GM20000 (cell line): ENCODE measurements around the gene FNDC1.

Experiments used
- DNase-seq: peaks from one replicate; pipeline ENCODE4 v3.0.0; 2012; ENCODE audit warnings: low spot score
- TF ChIP-seq, protein P1 (sequence below): IDR thresholded peaks from 2 replicates; pipeline ENCODE4 v1.5.1; 2012; ENCODE audit warnings: mild to moderate bottlenecking, control low read depth; ENCODE audit errors: extremely low read depth, missing control alignments

FNDC1 gene

DNA sequence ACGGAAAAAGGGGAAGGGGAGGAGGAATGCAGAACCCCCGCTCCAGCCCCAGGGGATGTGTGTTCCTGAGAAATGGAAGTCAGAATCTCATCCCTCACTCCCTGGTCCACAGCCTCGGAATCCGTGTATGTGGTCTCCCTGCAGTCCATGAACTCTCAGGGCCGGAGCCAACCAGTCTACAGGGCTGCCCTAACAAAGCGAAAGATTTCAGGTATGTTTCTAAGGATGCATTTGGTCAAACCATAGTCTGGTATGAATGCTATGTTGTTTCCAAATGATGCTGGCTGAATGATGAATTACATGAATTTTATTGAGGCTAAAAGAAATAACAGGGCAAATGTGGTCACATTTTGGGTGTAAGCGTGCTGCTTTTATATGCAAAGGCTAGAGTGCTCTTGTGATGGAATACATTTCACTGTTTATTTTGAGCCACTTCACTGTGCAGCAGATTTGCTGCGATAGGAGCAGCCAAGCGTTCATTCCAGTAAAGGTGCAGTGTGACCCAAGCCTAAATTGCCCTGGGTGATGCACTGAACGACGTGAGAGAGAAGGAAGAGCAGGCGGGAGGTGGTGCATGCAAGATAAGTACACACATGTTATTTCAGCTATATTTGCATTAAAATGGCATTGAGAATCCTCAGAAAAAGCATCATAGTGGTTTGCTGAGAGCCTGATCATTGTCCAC is 52.4 kb downstream of the FNDC1 start:
- DNase-seq: no peak
- TF ChIP-seq, protein P1, sequence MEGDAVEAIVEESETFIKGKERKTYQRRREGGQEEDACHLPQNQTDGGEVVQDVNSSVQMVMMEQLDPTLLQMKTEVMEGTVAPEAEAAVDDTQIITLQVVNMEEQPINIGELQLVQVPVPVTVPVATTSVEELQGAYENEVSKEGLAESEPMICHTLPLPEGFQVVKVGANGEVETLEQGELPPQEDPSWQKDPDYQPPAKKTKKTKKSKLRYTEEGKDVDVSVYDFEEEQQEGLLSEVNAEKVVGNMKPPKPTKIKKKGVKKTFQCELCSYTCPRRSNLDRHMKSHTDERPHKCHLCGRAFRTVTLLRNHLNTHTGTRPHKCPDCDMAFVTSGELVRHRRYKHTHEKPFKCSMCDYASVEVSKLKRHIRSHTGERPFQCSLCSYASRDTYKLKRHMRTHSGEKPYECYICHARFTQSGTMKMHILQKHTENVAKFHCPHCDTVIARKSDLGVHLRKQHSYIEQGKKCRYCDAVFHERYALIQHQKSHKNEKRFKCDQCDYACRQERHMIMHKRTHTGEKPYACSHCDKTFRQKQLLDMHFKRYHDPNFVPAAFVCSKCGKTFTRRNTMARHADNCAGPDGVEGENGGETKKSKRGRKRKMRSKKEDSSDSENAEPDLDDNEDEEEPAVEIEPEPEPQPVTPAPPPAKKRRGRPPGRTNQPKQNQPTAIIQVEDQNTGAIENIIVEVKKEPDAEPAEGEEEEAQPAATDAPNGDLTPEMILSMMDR: no peak

DNA sequence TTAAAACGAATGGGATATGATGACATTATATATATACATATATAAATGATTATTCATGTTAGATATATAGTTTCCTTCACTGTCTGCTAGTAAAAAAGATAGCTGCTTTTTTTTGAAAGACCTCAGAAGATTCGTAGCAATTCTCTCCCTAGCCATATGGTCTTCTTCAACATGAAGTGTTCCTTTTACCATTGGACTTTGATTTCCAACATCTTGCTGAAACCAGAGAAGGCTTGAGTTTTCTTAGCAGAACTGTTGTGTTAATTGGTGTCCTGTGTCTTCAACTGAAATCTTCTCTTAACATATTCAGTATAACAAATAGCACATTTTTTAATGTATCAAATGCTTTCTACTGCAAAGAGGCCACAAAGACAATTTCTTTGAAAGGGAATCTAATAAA is 55.3 kb downstream of the FNDC1 start:
- TF ChIP-seq, protein P1: no peak
- DNase-seq: no peak

DNA sequence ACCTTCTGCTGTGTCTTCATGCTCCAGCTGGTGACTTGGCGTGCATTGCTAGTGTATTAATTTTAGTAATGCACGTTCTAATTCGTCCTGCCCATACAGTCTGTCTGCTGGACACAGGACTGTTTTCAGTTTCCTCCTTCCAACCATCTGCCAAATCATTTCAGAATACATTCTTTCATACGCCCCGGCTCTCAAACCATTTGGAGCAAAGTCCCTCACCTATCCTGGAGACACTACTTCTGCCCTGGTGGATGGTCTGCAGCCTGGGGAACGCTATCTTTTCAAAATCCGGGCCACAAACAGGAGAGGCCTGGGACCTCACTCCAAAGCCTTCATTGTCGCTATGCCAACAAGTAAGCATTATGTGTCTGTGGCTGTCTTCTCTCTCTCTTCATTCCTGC is 60.5 kb downstream of the FNDC1 start:
- TF ChIP-seq, protein P1: no peak

DNA sequence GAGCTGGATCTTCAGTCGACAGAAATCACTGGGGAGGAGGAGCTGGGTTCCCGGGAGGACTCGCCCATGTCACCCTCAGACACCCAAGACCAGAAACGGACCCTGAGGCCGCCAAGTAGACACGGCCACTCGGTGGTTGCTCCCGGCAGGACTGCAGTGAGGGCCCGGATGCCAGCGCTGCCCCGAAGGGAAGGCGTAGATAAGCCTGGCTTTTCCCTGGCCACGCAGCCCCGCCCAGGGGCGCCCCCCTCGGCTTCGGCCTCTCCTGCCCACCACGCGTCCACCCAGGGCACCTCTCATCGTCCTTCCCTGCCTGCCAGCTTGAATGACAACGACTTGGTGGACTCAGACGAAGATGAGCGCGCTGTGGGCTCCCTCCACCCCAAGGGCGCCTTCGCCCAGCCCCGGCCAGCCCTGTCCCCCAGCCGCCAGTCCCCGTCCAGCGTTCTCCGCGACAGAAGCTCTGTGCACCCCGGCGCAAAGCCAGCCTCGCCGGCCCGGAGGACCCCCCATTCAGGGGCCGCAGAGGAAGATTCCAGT is 63.0 kb downstream of the FNDC1 start:
- TF ChIP-seq, protein P1: no peak
- DNase-seq: no peak

More for the DNA sequence above, 60.5 kb downstream of the FNDC1 start:
- no peak for DNase-seq

DNA sequence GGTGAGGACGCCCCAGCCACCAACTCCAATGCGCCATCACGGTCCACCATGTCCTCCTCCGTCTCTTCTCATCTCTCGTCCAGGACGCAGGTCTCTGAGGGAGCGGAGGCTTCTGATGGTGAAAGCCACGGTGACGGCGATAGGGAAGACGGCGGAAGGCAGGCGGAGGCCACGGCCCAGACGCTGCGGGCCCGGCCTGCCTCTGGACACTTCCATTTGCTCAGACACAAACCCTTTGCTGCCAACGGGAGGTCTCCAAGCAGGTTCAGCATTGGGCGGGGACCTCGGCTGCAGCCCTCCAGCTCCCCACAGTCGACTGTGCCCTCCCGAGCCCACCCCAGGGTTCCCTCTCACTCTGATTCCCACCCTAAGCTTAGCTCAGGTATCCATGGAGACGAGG is 63.6 kb downstream of the FNDC1 start:
- TF ChIP-seq, protein P1: no peak
- no peak for DNase-seq

DNA sequence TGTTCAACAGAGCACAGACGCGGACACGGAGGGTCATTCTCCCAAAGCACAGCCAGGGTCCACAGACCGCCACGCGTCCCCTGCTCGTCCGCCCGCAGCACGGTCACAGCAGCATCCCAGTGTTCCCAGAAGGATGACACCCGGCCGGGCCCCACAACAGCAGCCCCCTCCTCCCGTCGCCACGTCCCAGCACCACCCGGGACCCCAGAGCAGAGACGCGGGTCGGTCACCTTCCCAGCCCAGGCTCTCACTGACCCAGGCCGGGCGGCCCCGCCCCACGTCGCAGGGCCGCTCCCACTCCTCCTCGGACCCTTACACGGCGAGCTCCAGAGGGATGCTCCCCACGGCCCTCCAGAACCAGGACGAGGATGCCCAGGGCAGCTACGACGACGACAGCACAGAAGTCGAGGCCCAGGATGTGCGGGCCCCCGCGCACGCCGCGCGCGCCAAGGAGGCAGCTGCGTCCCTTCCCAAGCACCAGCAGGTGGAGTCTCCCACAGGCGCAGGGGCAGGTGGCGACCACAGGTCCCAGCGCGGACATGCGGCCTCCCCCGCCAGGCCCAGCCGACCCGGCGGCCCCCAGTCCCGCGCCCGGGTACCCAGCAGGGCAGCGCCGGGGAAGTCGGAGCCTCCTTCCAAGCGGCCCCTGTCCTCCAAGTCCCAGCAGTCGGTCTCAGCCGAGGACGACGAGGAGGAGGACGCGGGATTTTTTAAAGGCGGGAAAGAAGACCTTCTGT is 64.3 kb downstream of the FNDC1 start:
- TF ChIP-seq, protein P1: no peak
- no peak for DNase-seq

DNA sequence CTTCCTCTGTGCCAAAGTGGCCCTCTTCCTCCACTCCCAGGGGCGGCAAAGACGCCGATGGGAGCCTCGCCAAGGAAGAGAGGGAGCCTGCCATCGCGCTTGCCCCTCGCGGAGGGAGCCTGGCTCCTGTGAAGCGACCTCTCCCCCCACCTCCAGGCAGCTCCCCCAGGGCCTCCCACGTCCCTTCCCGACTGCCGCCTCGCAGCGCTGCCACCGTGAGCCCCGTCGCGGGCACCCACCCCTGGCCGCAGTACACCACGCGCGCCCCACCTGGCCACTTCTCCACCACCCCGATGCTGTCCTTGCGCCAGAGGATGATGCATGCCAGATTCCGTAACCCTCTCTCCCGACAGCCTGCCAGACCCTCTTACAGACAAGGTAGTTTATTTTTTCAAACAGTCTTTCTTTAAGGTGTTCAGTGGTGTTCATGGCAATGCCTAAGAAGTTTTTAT is 64.9 kb downstream of the FNDC1 start:
- TF ChIP-seq, protein P1: no peak
- no peak for DNase-seq
